Neutrophil (primary cell): Measurements from ENCODE around the gene BTG3.
A peak's percentile ranks its signal among the peaks of the same experiment; 100 is the strongest.

Experiments used
- H3K27ac ChIP-seq: fragments of 200-600 bp; sonication (generic); 2 replicates; pipeline ENCODE4 v1.5.1; 2016; ENCODE audit warnings: mild to moderate bottlenecking, moderate library complexity
- H3K27me3 ChIP-seq: fragments of 200-600 bp; sonication (generic); 2 replicates; pipeline ENCODE4 v1.6.0; 2016; ENCODE audit warnings: mild to moderate bottlenecking
- H3K36me3 ChIP-seq: fragments of 200-600 bp; sonication (generic); 2 replicates; pipeline ENCODE4 v1.5.1; 2017
- H3K4me1 ChIP-seq, 2 experiments: fragments of 200-600 bp in 1 of 2; sonication (generic) in 1 of 2; 1 replicate in 1 of 2; 2 replicates in 1 of 2; pipeline versions ENCODE4 v1.5.1 to v1.6.1; 2013 to 2016; ENCODE audit warnings: low read depth in 1 of 2, low read length in 1 of 2, mild to moderate bottlenecking in 1 of 2, moderate library complexity in 1 of 2; ENCODE audit not compliant: control insufficient read depth in 1 of 2, insufficient read depth in 1 of 2
- H3K4me3 ChIP-seq, 2 experiments: fragments of 200-600 bp in 1 of 2; sonication (generic) in 1 of 2; 1 replicate in 1 of 2; 2 replicates in 1 of 2; pipeline ENCODE4 v1.5.1; 2013 to 2016; ENCODE audit warnings: low read depth in 1 of 2, low read length in 1 of 2, mild to moderate bottlenecking in 1 of 2, moderate library complexity in 1 of 2
- H3K9me3 ChIP-seq: fragments of 200-600 bp; sonication (generic); 2 replicates; pipeline ENCODE4 v1.5.1; 2016
- CTCF ChIP-seq: fragments of 200-600 bp; sonication (generic); IDR thresholded peaks from 2 replicates; pipeline ENCODE4 v1.5.1; 2016; ENCODE audit warnings: antibody characterized with exemption

The BTG3 gene

GRCh38 chr21:17622018-17622417 lies 9.3 kb upstream of the BTG3 start:
- Histone ChIP-seq H3K36me3 (no peaks in the 10 kb centered on the region), H3K4me1 (no peaks in the 10 kb centered on the region), H3K27ac (no peak overlapping the region), H3K27me3 (peaks cover 40% of the 10 kb centered on the region), H3K4me3 (no peak overlapping the region), H3K9me3 (no peaks in the 10 kb centered on the region)
- TF ChIP-seq CTCF: no peak

DNA sequence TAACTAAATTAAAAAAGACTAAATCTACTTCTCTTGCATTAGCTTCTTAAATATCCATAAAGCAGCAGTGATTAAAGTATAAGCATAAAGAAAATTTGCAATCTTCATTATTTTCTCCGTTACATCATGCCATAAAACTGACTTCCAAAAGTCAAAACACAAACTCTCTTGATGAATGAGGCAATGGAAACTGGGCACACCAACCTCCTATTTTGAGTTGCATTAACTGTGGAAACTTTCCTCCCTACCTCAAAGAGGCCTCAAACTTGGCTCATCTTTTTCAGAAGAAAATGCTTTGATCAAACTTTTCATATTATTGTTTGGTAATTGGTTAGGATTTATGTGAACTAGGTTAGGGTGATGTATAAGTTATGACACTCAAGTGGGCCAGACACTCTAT lies 4.1 kb upstream of the BTG3 start:
- Histone ChIP-seq H3K9me3 (no peaks in the 10 kb centered on the region), H3K36me3 (no peaks in the 10 kb centered on the region), H3K27ac (no peak overlapping the region), H3K4me1 (peaks cover 7 to 15% of the 10 kb centered on the region in 2 experiments), H3K4me3 (no peak overlapping the region), H3K27me3 (peaks cover 53% of the 10 kb centered on the region)
- no peak for TF ChIP-seq CTCF

GRCh38 chr21:17613242-17613676 lies 558 bp upstream of the BTG3 start:
- Histone ChIP-seq H3K9me3 (no peaks in the 10 kb centered on the region), H3K4me1 (peaks cover 13 to 20% of the 10 kb centered on the region in 2 experiments), H3K27me3 (peaks cover 55% of the 10 kb centered on the region), H3K36me3 (no peaks in the 10 kb centered on the region), H3K27ac (no peak overlapping the region), H3K4me3 (peak overlapping the region; percentile 52 to 61)
- TF ChIP-seq CTCF: no peak

DNA sequence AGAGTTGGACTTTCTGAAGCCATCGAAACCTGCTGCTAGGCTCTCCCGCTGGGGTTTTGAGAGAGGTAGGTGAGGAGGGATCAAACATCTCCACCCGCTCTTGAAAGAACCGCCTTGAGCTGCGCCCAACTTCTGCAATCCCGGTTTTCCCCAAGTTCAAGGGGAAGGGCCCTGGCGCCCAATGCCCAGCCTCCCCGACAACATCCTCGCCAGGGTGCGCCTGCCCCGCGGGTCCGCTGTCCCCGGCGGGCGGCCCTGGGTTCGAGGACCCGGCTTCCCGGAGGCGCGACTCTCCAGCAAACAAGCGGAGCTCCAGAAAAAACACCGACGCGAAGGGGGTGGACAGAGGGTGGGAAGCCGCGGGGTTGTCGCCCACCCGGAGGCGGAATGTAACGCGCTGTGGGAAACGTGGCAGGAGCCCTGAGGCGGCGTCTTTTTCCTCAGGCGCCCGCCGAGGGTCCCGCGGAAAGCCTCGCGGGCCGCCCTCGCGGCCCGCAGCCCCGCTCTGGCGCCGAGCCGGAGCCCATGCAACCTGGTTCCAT lies 607 bp downstream of the BTG3 start:
- Histone ChIP-seq H3K36me3 (no peaks in the 10 kb centered on the region), H3K4me3 (peak overlapping the region; percentile 52 to 61), H3K27me3 (peaks cover 55% of the 10 kb centered on the region), H3K27ac (no peak overlapping the region), H3K9me3 (no peaks in the 10 kb centered on the region), H3K4me1 (peaks cover 13 to 20% of the 10 kb centered on the region in 2 experiments)
- TF ChIP-seq CTCF: no peak

- Histone ChIP-seq H3K27ac (no peak overlapping the region), H3K4me1 (peaks cover 13 to 20% of the 10 kb centered on the region in 2 experiments), H3K4me3 (peak overlapping the region; percentile 52 to 61), H3K27me3 (peaks cover 55% of the 10 kb centered on the region), H3K36me3 (peaks cover 2% of the 10 kb centered on the region), H3K9me3 (no peaks in the 10 kb centered on the region)
- no peak for TF ChIP-seq CTCF
Observed at GRCh38 chr21:17611414-17612022, 1.2 kb downstream of the BTG3 start.
